K562 (cell line): Measurements from ENCODE around the gene ISCA1. TPM values are rescaled to one million over a fixed set of nuclear protein-coding genes. Genes with fewer than 3 reads are reported as not detected.

Experiments
- ATAC-seq: fragments of 200-7000 bp; cut with Tn5 transposase; 3 replicates; pipeline ENCODE4 v1.9.1; 2020; ENCODE audit warnings: moderate library complexity
- BruUV-seq: library from RNA; stranded (reverse); fragments of 400-500 nt; replicated peaks from 2 replicates; lab custom pipeline; 2021; lab: Mats Ljungman, UMichigan
- CTCF ChIA-PET: fragments of 300-600 bp; formaldehyde crosslinking; extraction: SDS; loops from one replicate; lab custom pipeline; 2021; ENCODE audit warnings: low intra/inter-chr PET ratio; lab: Yijun Ruan, JAX
- POLR2A ChIA-PET: fragments of 300-600, 350-650 bp; sonication (Branson Sonifier 250); formaldehyde crosslinking; extraction: SDS; loops from one replicate; lab custom pipeline; 2021; ENCODE audit warnings: antibody characterized with exemption, inconsistent platforms; lab: Yijun Ruan, JAX
- DNase-seq, 4 experiments: peaks; one replicate each; pipeline versions ENCODE4 v3.0.0 to v3.0.0-alpha.2; 2011 to 2018; ENCODE audit warnings: low spot score in 3 of 4, mixed read lengths in 3 of 4; ENCODE audit errors: extremely low read depth in 1 of 4
- FAIRE-seq: peaks from 2 replicates; lab custom pipeline; 2011; peaks lifted over from hg19 to GRCh38; lab: Jason Lieb, UNC
- H2AFZ ChIP-seq: 2 replicates; pipeline ENCODE4 v1.6.0; 2011; ENCODE audit warnings: low read depth, low read length, control low read depth, inconsistent platforms
- H3K27ac ChIP-seq: fragments of 200-600 bp; 3 replicates; pipeline ENCODE4 v1.8.0; 2011; ENCODE audit warnings: low read depth, mild to moderate bottlenecking, control low read depth, inconsistent platforms, low read length, moderate library complexity, mixed read lengths; ENCODE audit errors: extremely low read depth
- H3K27me3 ChIP-seq, 2 experiments: fragments of 300-600 bp in 1 of 2; 2 replicates in 1 of 2; 3 replicates in 1 of 2; pipeline versions ENCODE4 v1.6.0 to v1.8.0; 2011; ENCODE audit warnings: inconsistent platforms in 2 of 2, low read length in 2 of 2, mild to moderate bottlenecking in 1 of 2, mixed read lengths in 1 of 2, moderate library complexity in 1 of 2; ENCODE audit not compliant: control insufficient read depth in 2 of 2, insufficient read depth in 2 of 2
- H3K36me3 ChIP-seq: fragments of 300-600 bp; 3 replicates; pipeline ENCODE4 v1.8.0; 2011; ENCODE audit warnings: mild to moderate bottlenecking, low read length, inconsistent platforms; ENCODE audit not compliant: control insufficient read depth, insufficient read depth
- H3K4me1 ChIP-seq, 2 experiments: fragments of 200-600 bp in 1 of 2; replicated peaks in 1 of 2; 2 replicates in 1 of 2; 3 replicates in 1 of 2; pipeline versions ENCODE4 v1.5.1 to v1.8.0; 2011; ENCODE audit warnings: inconsistent platforms in 2 of 2, low read length in 2 of 2, mild to moderate bottlenecking in 1 of 2, mixed read lengths in 1 of 2, moderate library complexity in 1 of 2; ENCODE audit not compliant: control insufficient read depth in 2 of 2, insufficient read depth in 2 of 2
- H3K4me2 ChIP-seq: 2 replicates; pipeline ENCODE4 v1.6.1; 2011; ENCODE audit warnings: low read length, control low read depth, inconsistent platforms, mixed read lengths; ENCODE audit not compliant: insufficient read depth
- H3K4me3 ChIP-seq: fragments of 200-600 bp; sonication (generic), shearing (Covaris generic); 2 replicates; pipeline ENCODE4 v1.5.1; 2016; ENCODE audit warnings: control low read depth, inconsistent platforms
- H3K79me2 ChIP-seq: fragments of 200-600 bp; 3 replicates; pipeline ENCODE4 v1.8.0; 2011; ENCODE audit warnings: low read length, inconsistent platforms; ENCODE audit not compliant: control insufficient read depth, insufficient read depth
- H3K9ac ChIP-seq, 2 experiments: 2 replicates each; pipeline versions ENCODE4 v1.6.0 to v1.6.1; 2011; ENCODE audit warnings: low read depth in 2 of 2, low read length in 2 of 2, control low read depth in 1 of 2, inconsistent platforms in 1 of 2, mild to moderate bottlenecking in 1 of 2, mixed read lengths in 1 of 2; ENCODE audit not compliant: insufficient read depth in 1 of 2
- H3K9me1 ChIP-seq: one replicate; pipeline ENCODE4 v1.6.0; 2011; ENCODE audit warnings: inconsistent platforms, mild to moderate bottlenecking, low read length, moderate library complexity; ENCODE audit not compliant: control insufficient read depth, insufficient read depth
- H3K9me3 ChIP-seq: replicated peaks from 2 replicates; pipeline ENCODE4 v1.5.1; 2011; ENCODE audit warnings: low read depth, low read length, inconsistent platforms; ENCODE audit not compliant: control insufficient read depth, insufficient read depth
- H4K20me1 ChIP-seq: replicated peaks from 2 replicates; pipeline ENCODE4 v1.6.1; 2011; ENCODE audit warnings: low read length, inconsistent platforms, mixed read lengths; ENCODE audit not compliant: control insufficient read depth, insufficient read depth
- CBX3 ChIP-seq, 2 experiments: IDR thresholded peaks; 1 replicate in 1 of 2; 2 replicates in 1 of 2; pipeline ENCODE4 v1.6.1; 2012; ENCODE audit warnings: inconsistent platforms in 2 of 2, low read length in 2 of 2, borderline replicate concordance in 1 of 2, control low read depth in 1 of 2
- CEBPG ChIP-seq, 3 experiments: fragments of 200-800 bp in 1 of 3; sonication (Bioruptor generic) in 1 of 3; sonication (generic) in 1 of 3; formaldehyde crosslinking in 1 of 3; IDR thresholded peaks in 2 of 3; conservative IDR thresholded peaks in 1 of 3; 2 replicates each; pipeline versions ENCODE4 v1.6.1 to v1.8.0; 2016 to 2022; ENCODE audit warnings: missing compliant biosample characterization in 2 of 3, missing genetic modification characterization in 2 of 3, mild to moderate bottlenecking in 1 of 3, missing genetic modification reagents in 1 of 3
- CHAMP1 ChIP-seq: fragments of 450-650 bp; IDR thresholded peaks from 2 replicates; pipeline ENCODE4 v1.6.1; 2016; ENCODE audit warnings: mild to moderate bottlenecking
- GTF3C2 ChIP-seq: IDR thresholded peaks from 3 replicates; pipeline ENCODE4 v1.6.1; 2011; ENCODE audit warnings: borderline replicate concordance, mild to moderate bottlenecking, moderate library complexity; ENCODE audit not compliant: insufficient read length; ENCODE audit errors: extremely low read depth
- PPARD ChIP-seq: fragments of 250-450 bp; sonication (Bioruptor Pico); IDR thresholded peaks from 2 replicates; pipeline ENCODE4 v1.8.0; 2022; ENCODE audit warnings: inconsistent platforms, mild to moderate bottlenecking, moderate library complexity
- PREB ChIP-seq: sonication (generic); formaldehyde crosslinking; IDR thresholded peaks from 2 replicates; pipeline ENCODE4 v1.8.1; 2023; ENCODE audit warnings: mild to moderate bottlenecking, missing genetic modification reagents
- RB1 ChIP-seq: fragments of 450-650 bp; IDR thresholded peaks from 2 replicates; pipeline ENCODE4 v1.6.1; 2017; ENCODE audit warnings: low read depth, mild to moderate bottlenecking
- ZNF282 ChIP-seq: sonication (generic); formaldehyde crosslinking; IDR thresholded peaks from 2 replicates; pipeline ENCODE4 v1.8.1; 2023; ENCODE audit warnings: missing genetic modification reagents
- ZNF583 ChIP-seq: fragments of 250-450 bp; sonication (Bioruptor Pico); IDR thresholded peaks from 2 replicates; pipeline ENCODE4 v1.4.0; 2020
- WGBS: fragments of 100-300 bp; shearing (Covaris generic); methylation state at CpG from one replicate; pipeline ENCODE4 v1.1.6; 2016; ENCODE audit warnings: low coverage, mixed read lengths; ENCODE audit not compliant: insufficient coverage; ENCODE audit errors: missing lambda C conversion rate; 5-methylcytosine and 5-hydroxymethylcytosine counted together
- in situ Hi-C: fragments of 300-500 bp; cut with MboI; formaldehyde crosslinking; loops from 4 replicates; pipeline ENCODE4 v1.15.0; 2018; ENCODE audit warnings: inconsistent platforms, mixed read lengths
- intact Hi-C: fragments of 100-400 bp; cut with micrococcal nuclease; formaldehyde crosslinking; loops from 2 replicates; pipeline ENCODE4 v1.14.2; 2022
- polyA plus RNA-seq, 8 experiments: library from polyadenylated mRNA; depleted of rRNA in 4 of 8; stranded (reverse) in 5 of 8; unstranded in 3 of 8; fragments of >200 nt; fragmentation: Nextera tagmentation in 2 of 8; fragmentation: Illumina TruSeq in 1 of 8; extraction: Ambion mirVana in 2 of 8; extraction: Trizol in 1 of 8; gene quantifications; 2 replicates each; pipeline versions ENCODE4 v1.2.1 to v1.2.3, GENCODE V29; 2011 to 2014; ENCODE audit warnings: inconsistent platforms in 1 of 8, missing spikeins in 1 of 8
- total RNA-seq, 7 experiments: library from RNA; depleted of rRNA in 6 of 7; stranded (reverse); fragments of >200 nt in 6 of 7; fragmentation: Illumina TruSeq in 2 of 7; extraction: Trizol in 2 of 7; gene quantifications; 2 replicates each; pipeline versions ENCODE4 v1.2.1 to v1.2.3, GENCODE V29; 2011 to 2021; ENCODE audit warnings: low replicate concordance in 1 of 7

Gene ISCA1
- total and polyA plus RNA-seq, 9 of the 15 experiments (the other 6 are each of a cell fraction or from before 2014, with no cell fraction given), result 6.5 to 27.1 (median 20.0) TPM

GRCh38 chr9:86252870-86253269, 29.5 kb downstream of the ISCA1 start:
- ATAC-seq (no peak), FAIRE-seq (no peak), DNase-seq (no peak)
- intact Hi-C loops (no loop called here), in situ Hi-C loops (no loop called here)
- Histone ChIP-seq H3K79me2 (no peaks in the 10 kb centered on the region), H3K27me3 (no peaks in the 10 kb centered on the region), H3K4me1 (no peaks in the 10 kb centered on the region), H3K9me1 (no peaks in the 10 kb centered on the region), H2AFZ (no peak overlapping the region), H3K36me3 (no peaks in the 10 kb centered on the region), H3K4me2 (no peak overlapping the region), H3K4me3 (no peak overlapping the region), H3K27ac (no peak overlapping the region), H4K20me1 (no peaks in the 10 kb centered on the region), H3K9ac (no peak overlapping the region), H3K9me3 (no peaks in the 10 kb centered on the region)
- WGBS, result 9% methylated on average over 1 of the region's 1 CpG
- ChIA-PET POLR2A (no interaction called here), CTCF (no interaction called here)
- 0 out of 3 replicates have a peak, but pooled peaks of 1 of the 2 experiments have one; percentile 22 for TF ChIP-seq CBX3 (IDR thresholded peaks at IDR 0.05; ENCODE audit: borderline replicate concordance in 1 of 2, low read length in 2 of 2)
- no peak for TF ChIP-seq PPARD
- BruUV-seq, result no TSS peak

GRCh38 chr9:86250123-86250522, 32.2 kb downstream of the ISCA1 start:
- Histone ChIP-seq H3K9me1 (no peaks in the 10 kb centered on the region), H3K9ac (no peak overlapping the region), H3K79me2 (no peaks in the 10 kb centered on the region), H3K4me3 (no peak overlapping the region), H4K20me1 (no peaks in the 10 kb centered on the region), H3K9me3 (no peaks in the 10 kb centered on the region), H3K27ac (no peak overlapping the region), H3K4me1 (no peaks in the 10 kb centered on the region), H2AFZ (no peak overlapping the region), H3K4me2 (no peak overlapping the region), H3K27me3 (no peaks in the 10 kb centered on the region), H3K36me3 (no peaks in the 10 kb centered on the region)
- no peak for ATAC-seq
- intact Hi-C loops (no loop called here), in situ Hi-C loops (no loop called here)
- FAIRE-seq, result no peak
- DNase-seq, result no peak
- POLR2A ChIA-PET, result no interaction called here
- no TSS peak for BruUV-seq
- CTCF ChIA-PET, result no interaction called here
- no peak for TF ChIP-seq GTF3C2
- no peak for TF ChIP-seq ZNF282 (CRISPR knock-in tag)
- TF ChIP-seq ZNF583 (CRISPR knock-in tag), result no peak
- TF ChIP-seq PREB (CRISPR knock-in tag), result no peak
- no peak for TF ChIP-seq CEBPG (CRISPR knock-in tag; IDR thresholded peaks at IDR 0.05)
- TF ChIP-seq CEBPG (tag; conservative IDR thresholded peaks at IDR 0.05 in 1 of 2, IDR thresholded peaks at IDR 0.05 in 1 of 2), result no peak
- TF ChIP-seq RB1, result no peak
- TF ChIP-seq CHAMP1, result no peak
